Measurements from ENCODE around the gene DOP1A. TPM values are rescaled to one million over a fixed set of nuclear protein-coding genes. Genes with fewer than 3 reads are reported as not detected.

The DOP1A gene
- total RNA-seq, 2 experiments from 2014 or later: 22.0 to 34.7 TPM

DNA sequence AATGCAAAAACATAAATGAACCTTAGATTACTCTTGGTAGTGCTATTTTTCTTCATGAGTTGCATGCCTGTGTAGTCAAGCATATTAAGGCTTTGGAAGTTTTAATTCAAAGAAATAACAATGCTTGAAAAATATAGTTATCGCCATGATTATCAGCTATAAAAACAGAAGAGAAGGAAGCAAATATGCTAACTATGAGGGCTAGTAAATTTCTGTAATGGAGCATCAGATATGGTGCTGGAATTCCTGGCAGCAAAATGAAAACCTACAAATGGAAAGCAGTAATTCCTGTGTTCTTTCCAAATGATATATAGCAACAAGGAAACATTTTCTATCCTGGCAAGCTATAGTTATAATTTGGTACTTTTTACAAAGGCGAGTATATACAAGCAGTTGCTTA, 29.7 kb downstream of the DOP1A start:
- Mint-ChIP-seq H3K4me1 (peaks cover 16% of the 10 kb centered on the region), H3K27me3 (no peaks in the 10 kb centered on the region), H3K27ac (no peak overlapping the region), H3K9me3 (ENCODE audit: low read depth) (no peaks in the 10 kb centered on the region), H3K4me3 (no peak overlapping the region), H3K36me3 (peaks cover 35% of the 10 kb centered on the region)
- ATAC-seq: no peak
- CTCF ChIA-PET: interaction anchor here (1.6 kb wide), 1 partner anchor 31 kb away, joined by 6 read pairs; the partner anchor contains the start of gene UBE3D
- no peak for DNase-seq

GRCh38 chr6:83097675-83098074, 30.2 kb downstream of the DOP1A start:
- H3K4me3 Mint-ChIP-seq: no peak overlapping the region
- no peak for DNase-seq
- H3K36me3 Mint-ChIP-seq: peaks cover 39% of the 10 kb centered on the region
- H3K27ac Mint-ChIP-seq: no peak overlapping the region
- no peaks in the 10 kb centered on the region for H3K9me3 Mint-ChIP-seq (ENCODE audit: low read depth)
- CTCF ChIA-PET: interaction anchor here (1.6 kb wide), 1 partner anchor 32 kb away, joined by 6 read pairs; the partner anchor contains the start of gene UBE3D
- peaks cover 14% of the 10 kb centered on the region for H3K4me1 Mint-ChIP-seq
- H3K27me3 Mint-ChIP-seq: no peaks in the 10 kb centered on the region
- ATAC-seq: no peak

- DNase-seq (no peak), ATAC-seq (no peak)
- H3K4me3 Mint-ChIP-seq: no peak overlapping the region
- peaks cover 2% of the 10 kb centered on the region for H3K9me3 Mint-ChIP-seq (ENCODE audit: low read depth)
- H3K4me1 Mint-ChIP-seq: peaks cover 11% of the 10 kb centered on the region
- no peaks in the 10 kb centered on the region for H3K27me3 Mint-ChIP-seq
- H3K27ac Mint-ChIP-seq: no peak overlapping the region
- peaks cover 47% of the 10 kb centered on the region for H3K36me3 Mint-ChIP-seq
- CTCF ChIA-PET: no interaction called here
These were observed 31.1 kb downstream of the DOP1A start for GRCh38 chr6:83098589-83098988.

GRCh38 chr6:83108378-83108777, 40.9 kb downstream of the DOP1A start:
- DNase-seq: no peak
- Mint-ChIP-seq H3K27me3 (no peaks in the 10 kb centered on the region), H3K4me3 (no peak overlapping the region), H3K27ac (no peak overlapping the region), H3K9me3 (ENCODE audit: low read depth) (peaks cover 6% of the 10 kb centered on the region), H3K36me3 (peaks cover 39% of the 10 kb centered on the region), H3K4me1 (no peaks in the 10 kb centered on the region)
- no peak for ATAC-seq
- CTCF ChIA-PET: interaction anchor here (1.3 to 2.0 kb wide), 2 partner anchors 41 to 107 kb away, joined by 3 to 10 read pairs; partner anchors contain the start of gene DOP1A

DNA sequence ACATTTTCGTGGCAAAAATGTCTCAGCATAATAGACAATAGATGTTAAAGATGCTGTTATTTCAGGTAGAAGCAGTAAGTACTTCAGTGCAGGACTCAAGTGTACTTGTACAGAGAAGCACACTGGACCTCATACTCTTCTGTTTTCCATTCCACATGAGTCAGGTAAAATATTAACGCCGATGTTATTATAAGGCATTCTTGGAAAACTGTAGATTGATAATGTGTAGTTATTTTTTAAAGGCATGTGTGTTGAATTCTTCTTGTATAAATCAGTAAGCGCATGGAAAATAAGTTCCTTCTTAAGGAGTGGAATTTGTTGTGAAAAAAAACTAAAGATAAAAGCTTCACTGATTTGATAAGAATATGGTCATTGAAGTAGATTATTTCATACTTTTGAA, 45.8 kb downstream of the DOP1A start:
- Mint-ChIP-seq H3K27me3 (no peaks in the 10 kb centered on the region), H3K27ac (no peak overlapping the region), H3K9me3 (ENCODE audit: low read depth) (no peaks in the 10 kb centered on the region), H3K4me1 (no peaks in the 10 kb centered on the region), H3K4me3 (no peak overlapping the region), H3K36me3 (peaks cover 20% of the 10 kb centered on the region)
- ATAC-seq (no peak), DNase-seq (no peak)
- CTCF ChIA-PET: interaction anchor here (0.7 kb wide), 1 partner anchor 46 kb away, joined by 4 read pairs; the partner anchor contains the start of gene DOP1A

GRCh38 chr6:83114164-83114563, 46.7 kb downstream of the DOP1A start:
- Mint-ChIP-seq H3K27me3 (no peaks in the 10 kb centered on the region), H3K4me1 (no peaks in the 10 kb centered on the region), H3K4me3 (no peak overlapping the region), H3K36me3 (peaks cover 22% of the 10 kb centered on the region), H3K9me3 (ENCODE audit: low read depth) (no peaks in the 10 kb centered on the region), H3K27ac (no peak overlapping the region)
- ATAC-seq (no peak), DNase-seq (no peak)
- CTCF ChIA-PET: interaction anchor here (1.9 kb wide), 1 partner anchor 49 kb away, joined by 6 read pairs; the partner anchor contains the start of gene UBE3D

GRCh38 chr6:83117802-83118201, 50.3 kb downstream of the DOP1A start:
- H3K4me3 Mint-ChIP-seq: no peak overlapping the region
- peaks cover 21% of the 10 kb centered on the region for H3K36me3 Mint-ChIP-seq
- H3K9me3 Mint-ChIP-seq (ENCODE audit: low read depth): no peaks in the 10 kb centered on the region
- CTCF ChIA-PET: interaction anchor here (2.0 kb wide), 1 partner anchor 52 kb away, joined by 7 read pairs; the partner anchor contains the start of gene UBE3D
- no peaks in the 10 kb centered on the region for H3K27me3 Mint-ChIP-seq
- H3K4me1 Mint-ChIP-seq: no peaks in the 10 kb centered on the region
- ATAC-seq (no peak), DNase-seq (no peak)
- H3K27ac Mint-ChIP-seq: no peak overlapping the region

GRCh38 chr6:83119742-83120300, 52.4 kb downstream of the DOP1A start:
- Mint-ChIP-seq H3K9me3 (ENCODE audit: low read depth) (no peaks in the 10 kb centered on the region), H3K4me1 (no peaks in the 10 kb centered on the region), H3K27ac (no peak overlapping the region), H3K4me3 (no peak overlapping the region), H3K27me3 (no peaks in the 10 kb centered on the region), H3K36me3 (peaks cover 32% of the 10 kb centered on the region)
- no peak for DNase-seq
- no peak for ATAC-seq
- CTCF ChIA-PET: no interaction called here

DNA sequence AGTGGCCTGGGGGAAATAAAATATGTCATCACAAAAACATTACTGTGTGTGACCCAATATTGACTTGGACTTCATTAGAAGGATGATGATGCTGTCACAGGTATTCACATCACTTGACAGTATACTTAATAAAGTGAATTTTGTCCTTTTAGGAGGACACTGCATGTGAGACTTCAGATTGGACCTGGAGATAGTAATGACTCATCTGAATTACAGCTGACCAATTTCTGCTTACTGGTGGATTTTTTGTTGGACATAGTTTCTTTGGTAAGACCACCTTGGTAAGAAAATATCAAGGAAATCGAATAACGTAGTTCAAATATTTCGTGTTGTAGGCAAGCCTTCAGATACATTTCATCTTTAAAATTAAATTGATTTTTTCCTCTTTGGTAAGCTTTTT, 57.1 kb downstream of the DOP1A start:
- H3K4me1 Mint-ChIP-seq: no peaks in the 10 kb centered on the region
- H3K4me3 Mint-ChIP-seq: no peak overlapping the region
- ATAC-seq (no peak), DNase-seq (no peak)
- CTCF ChIA-PET: no interaction called here
- H3K36me3 Mint-ChIP-seq: peaks cover 49% of the 10 kb centered on the region
- no peaks in the 10 kb centered on the region for H3K9me3 Mint-ChIP-seq (ENCODE audit: low read depth)
- no peak overlapping the region for H3K27ac Mint-ChIP-seq
- no peaks in the 10 kb centered on the region for H3K27me3 Mint-ChIP-seq

DNA sequence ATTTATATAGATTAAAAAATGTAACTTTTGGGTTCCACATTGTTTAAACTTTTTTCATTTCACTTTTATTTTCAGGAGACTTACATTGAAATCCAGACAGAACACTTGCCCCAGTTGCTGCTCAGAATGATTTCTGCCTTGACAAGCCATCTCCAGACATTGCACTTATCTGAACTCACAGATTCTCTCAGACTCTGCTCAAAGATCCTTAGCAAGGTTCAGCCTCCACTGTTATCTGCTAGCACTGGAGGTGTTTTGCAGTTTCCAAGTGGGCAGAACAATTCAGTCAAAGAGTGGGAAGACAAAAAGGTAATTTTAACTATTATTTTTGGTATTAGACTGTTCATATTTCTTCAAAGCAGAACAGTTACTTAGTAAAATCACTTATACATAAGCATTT, 58.0 kb downstream of the DOP1A start:
- ATAC-seq (no peak), DNase-seq (no peak)
- no peaks in the 10 kb centered on the region for H3K27me3 Mint-ChIP-seq
- CTCF ChIA-PET: no interaction called here
- no peak overlapping the region for H3K27ac Mint-ChIP-seq
- H3K4me3 Mint-ChIP-seq: no peak overlapping the region
- H3K9me3 Mint-ChIP-seq (ENCODE audit: low read depth): no peaks in the 10 kb centered on the region
- H3K4me1 Mint-ChIP-seq: no peaks in the 10 kb centered on the region
- H3K36me3 Mint-ChIP-seq: peaks cover 51% of the 10 kb centered on the region

GRCh38 chr6:83126223-83126622, 58.8 kb downstream of the DOP1A start:
- no peaks in the 10 kb centered on the region for H3K9me3 Mint-ChIP-seq (ENCODE audit: low read depth)
- no peaks in the 10 kb centered on the region for H3K27me3 Mint-ChIP-seq
- CTCF ChIA-PET: no interaction called here
- DNase-seq (no peak), ATAC-seq (no peak)
- H3K27ac Mint-ChIP-seq: no peak overlapping the region
- H3K36me3 Mint-ChIP-seq: peaks cover 50% of the 10 kb centered on the region
- no peaks in the 10 kb centered on the region for H3K4me1 Mint-ChIP-seq
- H3K4me3 Mint-ChIP-seq: no peak overlapping the region

DNA sequence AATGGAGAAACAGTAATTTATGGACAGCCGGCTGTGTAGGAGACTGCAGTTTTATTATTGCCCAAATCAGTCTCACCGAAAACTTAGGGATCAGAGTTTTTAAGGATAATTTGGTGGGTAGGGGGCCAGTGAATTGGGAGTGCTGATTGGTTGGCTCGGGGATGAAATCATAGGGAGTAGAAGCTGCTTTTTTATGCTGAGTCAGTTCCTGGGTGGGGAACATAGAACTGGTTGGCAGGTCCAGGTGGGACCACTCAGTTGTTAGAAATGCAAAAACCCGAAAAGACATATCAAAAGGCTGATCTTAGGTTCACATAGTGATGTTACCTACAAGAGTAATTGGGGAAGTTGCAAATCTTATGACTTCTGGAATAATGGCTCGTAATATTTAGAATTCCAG, 59.3 kb downstream of the DOP1A start:
- peaks cover 52% of the 10 kb centered on the region for H3K36me3 Mint-ChIP-seq
- ATAC-seq (no peak), DNase-seq (no peak)
- H3K9me3 Mint-ChIP-seq (ENCODE audit: low read depth): no peaks in the 10 kb centered on the region
- no peaks in the 10 kb centered on the region for H3K4me1 Mint-ChIP-seq
- CTCF ChIA-PET: interaction anchor here (1.0 kb wide), 1 partner anchor 88 kb away, joined by 3 read pairs; no protein-coding TSS in a partner anchor
- H3K4me3 Mint-ChIP-seq: no peak overlapping the region
- no peaks in the 10 kb centered on the region for H3K27me3 Mint-ChIP-seq
- H3K27ac Mint-ChIP-seq: no peak overlapping the region

DNA sequence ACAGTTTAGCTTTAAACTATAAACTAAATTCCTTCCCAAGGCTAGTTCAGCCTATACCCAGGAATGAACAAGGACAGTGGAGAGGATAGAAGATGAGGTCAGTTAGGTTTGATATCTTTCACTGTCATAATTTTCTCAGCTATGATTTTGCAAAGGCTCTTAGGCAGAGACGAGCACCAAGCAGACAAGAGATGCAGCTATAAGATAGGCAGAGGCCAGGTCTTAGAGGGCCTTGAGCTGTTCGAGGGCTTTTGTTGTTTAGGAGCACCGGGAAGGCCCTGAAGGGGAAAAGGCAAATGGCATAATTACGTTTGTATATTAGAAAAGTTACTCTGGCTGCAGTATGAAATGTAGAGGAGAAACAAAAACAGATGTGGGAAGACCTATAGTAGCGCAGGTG, 59.8 kb downstream of the DOP1A start:
- CTCF ChIA-PET: interaction anchor here (1.0 kb wide), 1 partner anchor 88 kb away, joined by 3 read pairs; no protein-coding TSS in a partner anchor

GRCh38 chr6:83127976-83128375, 60.5 kb downstream of the DOP1A start:
- Mint-ChIP-seq H3K27ac (no peak overlapping the region), H3K4me3 (no peak overlapping the region), H3K27me3 (no peaks in the 10 kb centered on the region), H3K9me3 (ENCODE audit: low read depth) (no peaks in the 10 kb centered on the region), H3K4me1 (no peaks in the 10 kb centered on the region), H3K36me3 (peaks cover 51% of the 10 kb centered on the region)
- ATAC-seq (no peak), DNase-seq (no peak)
- CTCF ChIA-PET: interaction anchor here (1.0 kb wide), 1 partner anchor 87 kb away, joined by 3 read pairs; no protein-coding TSS in a partner anchor

More for the DNA sequence above, 59.8 kb downstream of the DOP1A start:
- Mint-ChIP-seq H3K36me3 (peaks cover 51% of the 10 kb centered on the region), H3K9me3 (ENCODE audit: low read depth) (no peaks in the 10 kb centered on the region), H3K27me3 (no peaks in the 10 kb centered on the region), H3K4me1 (no peaks in the 10 kb centered on the region), H3K4me3 (no peak overlapping the region), H3K27ac (no peak overlapping the region)
- DNase-seq (no peak), ATAC-seq (no peak)

Data from activated CD8-positive, alpha-beta memory T cell treated with anti-CD3 and anti-CD28 coated beads, Interleukin-2, amount 10 ng/mL, durations not matched to agents 7 days and 5 days (primary cell).